ENCODE measurements around the gene IKZF1.
A peak's percentile ranks its signal among the peaks of the same experiment; 100 is the strongest.

The IKZF1 gene

GRCh38 chr7:50418086-50418515 lies 113.6 kb downstream of the IKZF1 start:
- peak; percentile 18 for DNase-seq

GRCh38 chr7:50418526-50419290 lies 114.2 kb downstream of the IKZF1 start:
- no peak for DNase-seq

DNA sequence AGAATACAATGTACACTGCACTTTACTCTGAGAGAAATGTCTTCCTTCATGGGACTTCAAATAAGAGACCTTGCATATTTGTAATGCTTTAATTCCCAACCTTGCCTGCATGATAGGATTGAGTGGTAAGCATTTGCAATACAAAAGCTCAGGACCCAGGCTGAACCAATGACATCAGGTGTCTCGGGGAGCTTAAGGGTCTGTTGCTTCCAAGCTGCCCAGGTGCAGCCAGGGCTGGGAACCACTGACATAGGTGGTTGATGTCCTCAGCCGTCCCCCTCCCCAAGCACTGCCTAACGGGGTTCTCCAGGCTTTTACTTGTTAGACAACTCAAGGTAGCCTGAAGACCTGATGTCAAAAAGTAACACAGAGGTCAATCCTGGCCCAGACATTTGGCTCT lies 116.5 kb downstream of the IKZF1 start:
- no peak for DNase-seq

- no peak for DNase-seq
Measured at GRCh38 chr7:50422858-50423257, 118.3 kb downstream of the IKZF1 start.

DNA sequence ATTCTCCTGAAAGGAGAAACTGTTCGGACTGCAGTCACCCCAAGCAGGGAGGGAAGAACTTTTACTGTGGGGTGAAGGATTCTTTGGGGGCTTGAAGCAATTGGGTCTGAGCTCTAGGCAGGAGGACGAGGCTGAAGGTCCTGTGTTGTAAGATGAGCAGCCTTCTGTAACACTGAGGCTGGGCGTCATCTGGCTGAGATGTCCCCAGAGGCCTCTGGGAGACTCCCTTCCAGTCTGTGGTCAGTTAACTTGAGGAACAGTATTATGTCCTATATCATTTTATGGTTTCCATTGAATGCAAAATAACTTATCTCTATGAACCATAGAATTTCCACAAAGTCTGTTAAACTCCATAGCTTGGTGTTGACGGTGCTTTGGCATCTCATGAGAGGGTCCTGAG lies 119.3 kb downstream of the IKZF1 start:
- DNase-seq = no peak

DNA sequence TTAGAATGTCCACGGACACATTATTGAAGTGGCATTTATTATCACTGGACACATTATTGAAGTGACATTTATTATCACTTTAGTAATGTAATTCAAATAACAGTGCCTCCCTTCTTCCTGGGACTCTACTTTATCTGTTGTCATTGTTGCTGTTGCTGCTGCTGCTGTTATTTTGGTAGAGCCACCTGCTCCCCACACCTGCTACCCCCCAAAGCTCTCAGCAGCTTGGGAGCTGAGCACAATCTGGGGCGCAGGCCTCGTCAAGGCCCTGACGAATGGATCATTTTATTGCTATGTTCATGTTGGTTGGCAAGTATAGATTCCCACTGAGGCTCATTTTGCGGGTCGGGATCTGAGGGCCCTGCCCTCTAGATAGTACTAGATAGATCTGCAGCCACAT lies 120.8 kb downstream of the IKZF1 start:
- DNase-seq = no peak

DNA sequence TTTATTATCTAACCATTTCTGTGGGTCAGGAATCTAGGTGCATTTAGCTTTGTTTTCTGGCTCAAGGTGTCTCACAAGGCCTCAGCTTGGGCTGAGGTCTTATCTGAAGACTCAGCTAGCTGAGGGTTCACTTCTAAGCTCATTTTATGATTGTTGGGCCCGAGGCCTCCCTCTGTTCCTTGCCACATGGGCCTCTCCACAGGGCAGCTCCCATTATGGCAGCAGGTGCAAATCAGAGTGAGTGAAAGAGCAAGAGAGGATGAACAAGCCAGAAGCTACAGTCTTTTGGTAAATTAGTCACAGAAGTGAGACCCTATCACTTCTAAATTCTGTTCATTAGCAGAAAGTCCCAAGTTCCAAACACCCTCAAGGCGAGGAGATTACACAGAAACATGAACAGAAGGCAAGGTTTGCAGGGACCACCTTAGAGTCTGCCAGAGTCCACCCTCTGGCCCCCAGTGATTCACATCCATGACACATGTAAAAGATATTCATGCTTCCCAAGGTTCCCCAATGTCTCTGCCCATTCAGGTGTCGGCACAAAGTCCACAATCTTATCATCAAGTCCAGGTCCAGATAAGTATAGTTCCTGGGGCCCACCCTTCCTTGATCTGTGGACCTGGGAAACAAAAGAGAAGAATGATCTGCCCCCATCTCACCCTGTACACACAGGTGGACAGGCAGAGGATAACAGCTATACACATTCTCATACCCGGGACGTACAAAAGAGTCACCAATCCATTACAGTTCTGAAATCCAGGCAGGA lies 121.9 kb downstream of the IKZF1 start:
- no peak for DNase-seq

DNA sequence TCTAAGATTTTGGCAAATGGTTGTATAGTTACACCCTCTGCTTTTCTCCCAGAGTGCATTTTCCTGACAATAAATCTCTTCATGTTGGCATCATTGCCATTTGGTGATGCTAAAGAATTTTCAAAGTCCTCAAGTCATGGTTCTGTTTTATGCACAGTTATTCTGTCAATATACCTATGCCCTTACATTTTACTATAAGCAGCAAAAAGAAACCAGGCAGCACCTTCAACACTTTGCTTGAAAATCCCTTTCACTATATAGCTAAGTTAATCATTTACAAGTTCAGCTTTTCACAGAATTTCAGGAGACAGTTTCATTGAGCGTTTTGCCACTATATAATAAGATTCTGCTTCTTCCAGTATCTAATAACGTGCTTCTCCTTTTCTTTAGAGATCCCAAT lies 123.0 kb downstream of the IKZF1 start:
- no peak for DNase-seq

GRCh38 chr7:50428911-50429310 lies 124.4 kb downstream of the IKZF1 start:
- no peak for DNase-seq

GRCh38 chr7:50431316-50431715 lies 126.8 kb downstream of the IKZF1 start:
- no peak for DNase-seq

DNA sequence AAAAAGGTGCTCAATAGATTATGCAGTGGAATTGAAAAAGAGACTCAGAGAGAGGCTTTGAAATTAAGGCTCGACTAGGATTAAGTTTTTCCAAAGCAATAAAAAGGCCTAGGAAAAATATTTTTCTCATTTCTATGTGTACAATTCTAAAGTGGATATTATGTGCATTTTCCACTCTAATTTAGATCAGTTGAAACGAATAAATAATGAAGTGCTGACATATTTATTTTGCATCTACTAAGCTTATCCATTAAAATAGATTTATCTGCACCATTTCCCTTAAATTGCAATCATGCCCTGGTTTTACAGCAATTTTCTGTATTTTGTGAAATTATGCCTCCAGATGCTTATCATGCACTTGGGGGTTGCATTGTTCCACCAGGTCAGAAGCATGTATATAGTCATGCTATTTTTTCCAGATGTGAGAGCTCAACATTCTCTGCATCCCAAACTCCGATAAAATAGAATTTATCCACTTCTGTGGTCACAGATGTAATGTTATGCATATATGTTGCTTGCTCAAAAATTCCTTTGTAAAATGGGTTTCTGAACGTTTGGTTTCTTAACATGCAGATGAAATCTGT lies 127.3 kb downstream of the IKZF1 start:
- DNase-seq = no peak

DNA sequence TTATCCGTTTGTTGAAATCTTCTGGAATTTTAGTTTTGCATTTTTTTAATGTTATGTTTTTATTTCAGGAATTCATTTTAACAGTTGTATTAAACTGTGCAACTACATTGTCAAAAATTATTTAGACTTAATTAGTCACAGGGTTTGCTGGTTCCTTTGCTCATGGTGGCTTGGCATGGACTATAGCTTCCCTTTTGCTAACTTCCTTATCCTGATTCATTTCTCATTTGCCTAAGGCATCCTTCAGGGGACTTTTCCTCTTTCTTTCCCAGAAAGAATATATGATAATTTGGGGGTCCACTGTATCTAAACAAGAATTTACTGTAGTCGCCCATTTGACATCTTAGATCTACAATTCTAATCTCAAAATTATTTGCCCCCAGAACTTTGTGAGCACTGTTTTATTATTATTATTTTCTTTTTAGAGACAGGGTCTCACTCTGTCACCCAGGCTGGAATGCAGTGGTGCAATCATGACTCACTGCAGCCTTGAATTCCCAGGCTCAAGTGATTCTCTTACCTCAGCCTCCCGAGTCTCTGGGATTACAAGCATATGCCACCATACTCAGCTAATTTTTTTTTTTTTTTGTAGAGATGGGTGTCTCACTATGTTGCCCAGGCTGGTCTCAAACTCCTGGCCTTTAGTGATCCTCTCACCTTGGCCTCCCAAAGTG lies 131.8 kb downstream of the IKZF1 start:
- no peak for DNase-seq

- no peak for DNase-seq
Measured at GRCh38 chr7:50446542-50446960, 142.0 kb downstream of the IKZF1 start.

DNA sequence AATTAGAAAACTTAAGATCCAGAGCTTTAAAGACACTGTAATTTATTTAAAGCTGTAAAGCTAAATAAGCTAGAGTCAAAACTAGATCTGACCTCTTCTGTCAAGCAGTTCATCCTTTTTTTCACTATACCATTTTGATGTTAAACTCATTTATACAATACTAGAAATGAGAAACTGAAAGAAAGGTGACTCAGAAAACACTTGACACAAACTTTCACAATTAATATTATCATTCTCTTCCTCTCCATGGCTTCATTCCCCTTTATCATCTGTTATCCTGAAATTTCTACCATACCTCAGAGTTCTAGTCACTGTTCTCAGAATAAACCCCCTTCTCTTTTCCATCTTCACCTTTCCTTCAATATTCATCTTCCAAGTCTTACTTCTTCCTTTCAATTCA lies 144.3 kb downstream of the IKZF1 start:
- no peak for DNase-seq

GRCh38 chr7:50449501-50449880 lies 145.0 kb downstream of the IKZF1 start:
- DNase-seq = no peak

DNA sequence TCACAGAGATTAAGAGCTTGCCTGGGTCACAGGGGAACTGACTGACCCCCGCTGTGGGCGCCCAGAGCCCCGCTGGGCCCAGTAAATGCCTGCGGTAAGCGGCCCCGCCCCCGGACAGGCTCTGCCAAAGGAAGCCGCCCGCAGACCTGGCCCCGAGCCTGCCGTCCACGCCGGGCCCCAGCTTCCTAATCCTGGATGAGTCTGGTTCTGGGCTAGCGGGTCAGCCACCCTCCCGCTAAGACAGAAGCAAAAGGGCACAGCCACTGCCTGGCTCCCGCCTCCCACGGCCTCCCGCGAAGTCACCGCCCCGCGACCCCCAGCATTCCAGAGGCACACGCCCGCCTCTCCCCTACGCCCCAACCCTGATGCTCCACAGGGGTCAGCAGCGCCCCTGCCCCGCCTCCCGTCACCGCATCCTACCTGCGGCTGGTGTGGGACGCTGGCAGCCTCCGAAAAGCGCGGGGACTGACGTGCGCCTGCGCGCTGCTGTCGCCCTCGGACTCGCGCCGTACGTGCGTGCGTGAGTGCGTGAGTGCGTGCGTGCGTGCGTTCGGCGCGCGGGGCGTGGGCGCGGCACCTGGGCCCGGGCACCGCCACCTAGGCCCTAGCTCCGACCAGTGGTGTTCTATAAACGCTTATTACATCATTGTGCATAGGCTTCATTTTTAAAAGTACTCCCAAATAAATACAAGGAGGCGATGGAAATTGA lies 145.5 kb downstream of the IKZF1 start, which contains the start of gene FIGNL1:
FIGNL1 (minus strand) TSS at position 470 of the 709 bp plus-strand sequence. CDS start 3,063 bp downstream, outside the sequence.
- DNase-seq = peak; percentile 86

GRCh38 chr7:50450590-50451032 lies 146.1 kb downstream of the IKZF1 start:
- DNase-seq = no peak
